Measurements from ENCODE around the gene GPR22.

The GPR22 gene

DNA sequence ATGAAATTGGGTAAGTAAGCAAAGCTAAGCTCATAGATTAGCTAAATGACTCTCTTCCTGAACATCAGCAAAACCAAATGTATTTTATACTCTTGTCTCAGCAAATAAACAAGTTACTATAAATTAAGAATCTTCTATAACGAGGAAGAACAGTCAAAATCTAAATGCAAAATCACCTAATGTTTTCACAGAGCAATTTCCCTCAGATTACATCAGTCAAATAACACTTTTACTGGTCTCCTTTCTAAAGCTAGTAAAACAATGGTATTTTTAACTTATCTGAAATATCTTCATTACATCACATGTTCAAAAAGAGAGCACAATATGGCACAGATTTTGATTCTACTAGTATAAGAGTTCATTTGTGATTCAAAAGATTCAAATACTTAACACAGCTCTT, 16.5 kb upstream of the GPR22 start:
- TF ChIP-seq, protein P1, sequence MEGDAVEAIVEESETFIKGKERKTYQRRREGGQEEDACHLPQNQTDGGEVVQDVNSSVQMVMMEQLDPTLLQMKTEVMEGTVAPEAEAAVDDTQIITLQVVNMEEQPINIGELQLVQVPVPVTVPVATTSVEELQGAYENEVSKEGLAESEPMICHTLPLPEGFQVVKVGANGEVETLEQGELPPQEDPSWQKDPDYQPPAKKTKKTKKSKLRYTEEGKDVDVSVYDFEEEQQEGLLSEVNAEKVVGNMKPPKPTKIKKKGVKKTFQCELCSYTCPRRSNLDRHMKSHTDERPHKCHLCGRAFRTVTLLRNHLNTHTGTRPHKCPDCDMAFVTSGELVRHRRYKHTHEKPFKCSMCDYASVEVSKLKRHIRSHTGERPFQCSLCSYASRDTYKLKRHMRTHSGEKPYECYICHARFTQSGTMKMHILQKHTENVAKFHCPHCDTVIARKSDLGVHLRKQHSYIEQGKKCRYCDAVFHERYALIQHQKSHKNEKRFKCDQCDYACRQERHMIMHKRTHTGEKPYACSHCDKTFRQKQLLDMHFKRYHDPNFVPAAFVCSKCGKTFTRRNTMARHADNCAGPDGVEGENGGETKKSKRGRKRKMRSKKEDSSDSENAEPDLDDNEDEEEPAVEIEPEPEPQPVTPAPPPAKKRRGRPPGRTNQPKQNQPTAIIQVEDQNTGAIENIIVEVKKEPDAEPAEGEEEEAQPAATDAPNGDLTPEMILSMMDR (conservative IDR thresholded peaks at IDR 0.05; ENCODE audit: low read depth) = no peak
- CTCF ChIA-PET = no interaction called here
- H3K27ac ChIP-seq = no peak overlapping the region
- POLR2A ChIA-PET (ENCODE audit: low non-redundant PET) = no interaction called here
- DNase-seq (ENCODE audit: low spot score) = no peak

DNA sequence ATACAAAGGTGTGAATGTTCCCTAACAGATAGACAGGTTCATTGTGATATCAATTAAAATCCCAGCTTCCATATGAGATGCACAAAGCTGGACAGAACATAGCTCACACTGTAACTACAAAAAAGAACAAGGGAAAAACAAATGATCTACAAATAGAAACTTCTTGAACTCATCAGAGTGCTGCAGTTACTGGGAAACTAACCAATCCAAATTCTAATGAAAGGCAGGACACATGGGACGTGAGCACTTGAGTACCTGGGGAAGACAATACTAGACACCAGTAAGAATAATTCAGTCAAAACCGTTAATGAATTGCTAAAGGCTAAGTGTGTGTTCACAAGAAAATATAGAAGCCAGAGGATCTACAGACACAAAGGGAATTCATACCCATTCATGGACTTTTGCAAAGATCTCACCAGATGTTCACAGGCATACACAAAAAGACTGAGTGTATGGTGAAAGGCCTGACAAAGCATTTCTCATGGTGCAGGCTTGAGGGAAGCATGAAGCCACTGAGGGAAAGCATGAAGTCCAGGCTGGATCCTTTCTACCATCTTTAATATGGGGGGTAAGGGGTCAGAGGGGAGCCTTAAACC, 7.8 kb upstream of the GPR22 start:
- no peak for DNase-seq (ENCODE audit: low spot score)
- H3K27ac ChIP-seq = no peak overlapping the region
- ChIA-PET CTCF (no interaction called here), POLR2A (ENCODE audit: low non-redundant PET) (no interaction called here)
- TF ChIP-seq, protein P1 (conservative IDR thresholded peaks at IDR 0.05; ENCODE audit: low read depth) = no peak

DNA sequence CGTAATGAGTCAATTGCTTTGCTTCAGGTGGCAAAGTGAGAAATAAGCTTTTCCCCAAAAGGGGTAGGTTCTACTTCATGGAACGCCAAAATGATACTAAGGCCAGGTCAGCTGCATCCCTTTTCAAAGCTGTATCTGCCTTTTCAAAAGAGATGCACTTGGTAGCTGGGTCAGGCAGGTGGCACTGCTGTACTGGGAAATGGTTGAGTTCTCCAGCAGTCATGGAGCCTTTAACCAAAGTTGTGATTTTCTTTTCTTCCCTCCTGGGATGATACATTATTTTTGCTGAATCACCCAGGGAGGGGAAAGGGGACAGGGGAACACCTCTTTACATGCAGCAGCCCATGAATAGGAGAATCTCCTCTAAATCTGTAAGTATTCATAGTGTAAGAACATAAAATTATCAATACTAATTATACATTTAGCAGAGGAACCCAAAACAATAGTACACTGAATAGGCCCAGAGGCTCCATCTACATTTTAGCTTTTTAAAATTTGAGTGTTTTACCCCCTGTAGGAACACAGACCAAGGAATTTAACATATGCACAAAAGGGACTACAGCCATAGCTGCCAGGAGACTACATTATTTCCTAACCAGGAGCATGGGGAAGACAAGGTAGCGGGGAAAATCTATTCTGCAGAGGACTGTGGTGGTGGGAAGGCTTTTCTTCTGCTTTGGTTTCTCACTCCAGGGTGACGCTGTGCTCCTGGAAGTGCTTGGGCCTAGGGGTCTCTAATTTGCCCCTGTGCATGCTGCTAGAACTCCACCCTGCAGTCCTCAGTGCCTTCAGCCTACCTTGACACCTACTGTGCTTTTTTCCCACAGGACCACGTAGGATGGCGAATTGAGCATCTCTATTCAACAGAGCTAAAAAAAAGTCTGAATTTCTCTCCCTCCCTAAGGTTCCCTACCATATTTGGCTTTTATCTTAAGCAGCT, 6.4 kb upstream of the GPR22 start:
- POLR2A ChIA-PET (ENCODE audit: low non-redundant PET) = no interaction called here
- TF ChIP-seq, protein P1 (conservative IDR thresholded peaks at IDR 0.05; ENCODE audit: low read depth) = peak; percentile 81
- CTCF ChIA-PET = interaction anchor here (0.6 to 1.1 kb wide), 7 partner anchors 9 to 314 kb away, joined by 3 to 5 read pairs (median 3); no protein-coding TSS in a partner anchor
- H3K27ac ChIP-seq = no peak overlapping the region
- peak; percentile 58 for DNase-seq (ENCODE audit: low spot score)

DNA sequence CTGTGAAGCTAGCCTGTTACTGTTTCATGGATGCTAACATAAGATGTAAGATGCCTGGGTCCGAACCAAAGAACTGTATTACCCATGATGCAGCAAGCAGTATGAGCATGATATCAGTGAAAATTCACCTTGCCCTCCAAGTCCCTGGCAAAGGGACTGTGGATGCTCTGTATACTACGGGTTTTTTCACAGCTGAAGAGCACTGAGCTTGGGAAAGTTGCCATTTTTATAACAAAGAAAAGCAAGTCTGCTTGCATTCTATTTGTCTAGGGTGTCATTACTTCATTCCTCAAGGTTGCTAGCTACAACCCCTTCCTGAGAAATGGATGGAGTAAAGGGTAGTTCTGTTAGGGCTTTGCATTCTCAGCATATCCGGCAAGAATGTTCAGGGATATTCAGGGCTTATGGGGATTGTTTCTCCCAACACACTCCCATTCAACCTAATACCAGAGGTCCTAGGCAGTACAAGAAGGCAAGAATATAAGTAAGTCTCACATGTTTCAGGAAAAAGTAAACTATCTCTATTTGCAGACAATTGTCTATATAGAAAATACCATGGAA, 5.1 kb upstream of the GPR22 start:
- CTCF ChIA-PET = interaction anchor here (0.6 kb wide), 1 partner anchor 370 kb away, joined by 3 read pairs; no protein-coding TSS in a partner anchor

DNA sequence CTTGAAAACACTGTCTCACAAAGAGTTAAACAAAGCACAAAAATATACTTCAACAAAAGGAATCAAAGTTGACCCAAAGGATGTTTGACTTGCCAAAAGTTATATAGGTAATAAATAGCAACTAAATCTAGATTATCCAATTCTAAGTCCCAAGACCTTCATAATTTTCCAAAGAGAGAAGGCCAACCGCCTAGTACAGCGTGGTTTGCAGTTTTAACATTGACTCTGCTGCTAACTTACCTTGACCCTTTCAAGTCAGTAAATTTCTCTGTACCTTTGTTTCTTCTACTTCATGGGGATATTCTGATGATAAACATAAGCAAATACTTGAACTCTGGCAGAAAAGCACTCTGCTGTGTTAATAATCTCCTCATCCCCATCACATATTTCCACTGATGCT, 1.9 kb upstream of the GPR22 start:
- TF ChIP-seq, protein P1 (conservative IDR thresholded peaks at IDR 0.05; ENCODE audit: low read depth) = no peak

More for the DNA sequence above, 5.1 kb upstream of the GPR22 start:
- POLR2A ChIA-PET (ENCODE audit: low non-redundant PET) = no interaction called here
- DNase-seq (ENCODE audit: low spot score) = no peak
- TF ChIP-seq, protein P1 (conservative IDR thresholded peaks at IDR 0.05; ENCODE audit: low read depth) = no peak
- H3K27ac ChIP-seq = no peak overlapping the region

DNA sequence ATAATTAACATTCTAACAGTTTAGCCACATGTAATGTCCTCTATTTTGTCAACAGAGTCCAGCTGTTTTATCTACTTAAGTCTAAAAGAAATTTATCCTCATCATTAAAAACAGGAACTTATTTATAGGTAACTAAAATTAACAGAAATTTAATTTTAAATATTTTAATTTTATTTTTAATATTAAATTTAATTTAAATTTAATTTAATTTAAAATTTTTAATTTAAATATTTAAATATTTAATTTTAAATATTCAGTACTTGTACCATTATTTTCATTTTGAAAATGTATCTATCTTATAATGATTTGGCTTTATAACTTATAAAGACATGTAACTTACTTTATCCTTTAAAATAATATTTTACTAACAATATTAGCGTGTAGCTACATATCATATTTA, 1.0 kb upstream of the GPR22 start:
- POLR2A ChIA-PET (ENCODE audit: low non-redundant PET) = no interaction called here
- CTCF ChIA-PET = no interaction called here
- TF ChIP-seq, protein P1 (conservative IDR thresholded peaks at IDR 0.05; ENCODE audit: low read depth) = no peak
- H3K27ac ChIP-seq = no peak overlapping the region
- DNase-seq (ENCODE audit: low spot score) = no peak

More for the DNA sequence above, 1.9 kb upstream of the GPR22 start:
- ChIA-PET CTCF (no interaction called here), POLR2A (ENCODE audit: low non-redundant PET) (no interaction called here)
- DNase-seq (ENCODE audit: low spot score) = no peak
- no peak overlapping the region for H3K27ac ChIP-seq
